Colonic mucosa (tissue), 4 donors: ENCODE measurements around the gene NRP2. TPM values are rescaled to one million over a fixed set of nuclear protein-coding genes. Genes with fewer than 3 reads are reported as not detected.

Experiments
- DNase-seq: peaks from one replicate; pipeline ENCODE4 v3.0.0-alpha.2; 2020
- H3K27ac ChIP-seq: fragments of 200-600 bp; one replicate; pipeline ENCODE4 v1.8.0; 2021
- H3K27me3 ChIP-seq: fragments of 200-600 bp; one replicate; pipeline ENCODE4 v1.8.0; 2021
- H3K36me3 ChIP-seq: fragments of 200-600 bp; one replicate; pipeline ENCODE4 v1.8.0; 2021
- H3K4me1 ChIP-seq: fragments of 200-600 bp; one replicate; pipeline ENCODE4 v1.8.0; 2021; ENCODE audit warnings: mild to moderate bottlenecking
- H3K4me3 ChIP-seq: fragments of 200-600 bp; one replicate; pipeline ENCODE4 v1.8.0; 2021
- H3K9ac ChIP-seq, 2 donors: one replicate each; pipeline ENCODE4 v1.7.0; 2013; ENCODE audit warnings: control low read depth in 2 of 2, low read depth in 2 of 2, low read length in 2 of 2
- H3K9me3 ChIP-seq: fragments of 200-600 bp; one replicate; pipeline ENCODE4 v1.8.0; 2021
- intact Hi-C: fragments of 100-400 bp; cut with DNase I; formaldehyde crosslinking; loops from one replicate; pipeline ENCODE4 v1.14.1; 2022
- total RNA-seq, 2 donors: library from RNA; stranded (reverse); fragmentation: NEBNext Ultra II Directional in 1 of 2; extraction: Animal tissue kit (Norgen Biotek cat#: 25700) in 1 of 2; gene quantifications; one replicate each; pipeline ENCODE4 v1.2.1, GENCODE V29; 2021
- TF ChIP-seq, protein P1 (sequence below): fragments of 200-600 bp; IDR thresholded peaks from one replicate; pipeline ENCODE4 v1.8.0; 2022; ENCODE audit warnings: antibody characterized with exemption, mild to moderate bottlenecking
- donor health status: healthy.
- donor health status: DM: no; HTN: no; CAD: no.
- donor health status: DM: no; HTN: no; CAD: no.

The NRP2 gene
- total RNA-seq, 2 donors from 2014 or later: 5.4 to 25.2 TPM

DNA sequence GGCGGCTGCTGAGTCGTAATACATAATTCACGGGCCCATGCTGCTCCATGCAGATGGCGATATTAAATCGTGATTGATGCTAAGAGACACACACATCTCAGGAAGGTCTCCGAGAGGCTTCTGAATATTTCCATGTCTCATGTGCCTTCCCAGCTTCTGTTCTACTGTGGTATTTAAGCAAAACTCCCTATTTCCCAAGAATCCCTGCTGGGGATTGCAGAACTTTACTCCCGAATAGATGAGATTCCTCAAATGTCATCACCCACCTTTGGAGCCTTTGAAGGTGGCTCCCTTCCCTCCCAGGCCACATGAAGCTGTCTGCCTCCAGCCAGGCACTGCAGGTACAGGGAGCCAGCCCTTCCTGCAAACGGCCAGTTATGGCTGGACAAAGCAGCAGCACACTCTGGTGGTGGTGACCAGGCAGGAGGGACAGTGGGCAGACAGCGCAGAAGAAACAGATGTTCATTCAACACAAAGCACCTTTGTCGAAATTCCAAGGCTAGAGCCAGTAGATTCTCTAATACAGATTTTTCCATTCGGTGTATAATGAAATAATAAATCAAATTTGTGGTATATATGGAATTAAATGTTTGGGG, 14.1 kb downstream of the NRP2 start:
- TF ChIP-seq, protein P1, sequence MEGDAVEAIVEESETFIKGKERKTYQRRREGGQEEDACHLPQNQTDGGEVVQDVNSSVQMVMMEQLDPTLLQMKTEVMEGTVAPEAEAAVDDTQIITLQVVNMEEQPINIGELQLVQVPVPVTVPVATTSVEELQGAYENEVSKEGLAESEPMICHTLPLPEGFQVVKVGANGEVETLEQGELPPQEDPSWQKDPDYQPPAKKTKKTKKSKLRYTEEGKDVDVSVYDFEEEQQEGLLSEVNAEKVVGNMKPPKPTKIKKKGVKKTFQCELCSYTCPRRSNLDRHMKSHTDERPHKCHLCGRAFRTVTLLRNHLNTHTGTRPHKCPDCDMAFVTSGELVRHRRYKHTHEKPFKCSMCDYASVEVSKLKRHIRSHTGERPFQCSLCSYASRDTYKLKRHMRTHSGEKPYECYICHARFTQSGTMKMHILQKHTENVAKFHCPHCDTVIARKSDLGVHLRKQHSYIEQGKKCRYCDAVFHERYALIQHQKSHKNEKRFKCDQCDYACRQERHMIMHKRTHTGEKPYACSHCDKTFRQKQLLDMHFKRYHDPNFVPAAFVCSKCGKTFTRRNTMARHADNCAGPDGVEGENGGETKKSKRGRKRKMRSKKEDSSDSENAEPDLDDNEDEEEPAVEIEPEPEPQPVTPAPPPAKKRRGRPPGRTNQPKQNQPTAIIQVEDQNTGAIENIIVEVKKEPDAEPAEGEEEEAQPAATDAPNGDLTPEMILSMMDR: no peak
- Histone ChIP-seq H3K27me3 (no peaks in the 10 kb centered on the region), H3K27ac (no peak overlapping the region), H3K9ac (no peak overlapping the region), H3K4me3 (no peak overlapping the region), H3K4me1 (no peaks in the 10 kb centered on the region), H3K36me3 (no peaks in the 10 kb centered on the region), H3K9me3 (no peaks in the 10 kb centered on the region)
- no peak for DNase-seq
- intact Hi-C loops: no loop called here

DNA sequence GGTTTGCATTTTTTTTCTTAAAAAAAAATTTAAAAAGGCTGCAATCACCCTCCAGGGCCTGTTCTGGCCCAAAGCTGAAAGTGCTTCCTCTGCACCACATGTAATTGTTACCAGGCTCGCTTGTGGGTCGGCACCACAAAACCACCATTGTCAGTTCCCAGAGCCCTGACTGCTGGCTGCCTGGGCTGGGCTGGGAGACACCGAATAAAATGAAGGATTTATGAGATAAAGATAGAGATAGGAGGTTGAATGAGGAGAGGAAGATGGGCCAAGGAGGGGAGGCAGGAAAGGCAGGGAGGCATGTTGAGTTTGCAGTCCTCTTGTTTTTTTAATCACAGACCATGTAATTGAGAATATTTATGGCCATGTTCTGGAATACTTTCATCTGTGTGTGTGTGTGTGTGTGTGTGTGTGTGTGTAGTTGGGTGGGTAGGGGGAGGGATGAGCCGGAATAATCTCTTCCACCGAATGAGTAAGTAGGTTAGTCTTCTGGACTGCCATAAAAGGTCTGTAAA, 14.7 kb downstream of the NRP2 start:
- Histone ChIP-seq H3K9ac (no peak overlapping the region), H3K27ac (no peak overlapping the region), H3K4me3 (no peak overlapping the region), H3K4me1 (no peaks in the 10 kb centered on the region), H3K27me3 (no peaks in the 10 kb centered on the region), H3K36me3 (no peaks in the 10 kb centered on the region), H3K9me3 (no peaks in the 10 kb centered on the region)
- TF ChIP-seq, protein P1: no peak
- intact Hi-C loops: no loop called here
- no peak for DNase-seq

DNA sequence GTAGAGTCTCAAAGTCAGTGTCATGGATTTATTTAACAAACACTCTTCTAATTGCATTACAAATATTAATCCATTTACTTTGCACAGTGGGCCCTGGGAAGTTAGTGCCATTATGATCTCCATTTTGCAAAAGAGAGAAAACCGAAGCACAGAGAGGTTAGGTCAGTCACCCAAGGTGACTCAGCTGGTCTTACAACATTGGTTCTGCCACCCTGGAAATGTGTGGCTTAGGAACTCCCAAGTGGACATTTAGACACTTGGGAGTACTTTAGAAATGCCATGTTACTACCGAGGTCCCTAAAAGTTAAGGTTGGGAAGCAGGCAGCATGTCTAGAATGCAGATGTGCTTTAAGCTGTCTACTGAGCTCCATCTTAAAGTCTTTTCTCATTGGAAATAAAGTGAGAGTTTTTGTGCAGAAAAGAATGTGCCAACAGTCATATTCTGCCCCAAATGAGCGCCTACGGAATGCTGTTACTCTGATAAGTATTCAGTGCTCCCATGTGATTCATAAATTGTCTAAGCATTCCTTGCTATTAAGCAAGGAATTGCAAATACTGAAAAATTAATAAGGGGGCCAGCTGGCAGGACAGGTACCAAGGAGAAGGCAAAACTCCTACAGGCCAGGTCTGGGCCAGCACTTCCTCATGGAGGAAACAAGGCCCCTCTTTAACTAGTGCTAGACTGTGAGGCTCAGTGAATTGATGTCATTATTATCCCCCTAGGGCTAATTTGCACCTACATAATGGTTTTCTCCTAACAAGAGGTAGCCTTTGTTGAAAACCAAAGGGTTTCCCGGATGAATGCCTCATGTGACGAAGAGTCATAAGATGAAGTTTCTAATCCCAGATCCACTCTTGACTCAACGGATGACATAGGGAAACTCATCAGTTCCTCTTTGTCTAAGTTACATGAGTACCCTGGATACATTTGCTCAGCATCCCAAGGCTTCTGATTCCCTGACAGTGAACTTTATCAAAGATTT, 16.3 kb downstream of the NRP2 start:
- no peaks in the 10 kb centered on the region for H3K36me3 ChIP-seq
- no peak overlapping the region for H3K9ac ChIP-seq
- no peak overlapping the region for H3K4me3 ChIP-seq
- intact Hi-C loops: no loop called here
- H3K9me3 ChIP-seq: no peaks in the 10 kb centered on the region
- TF ChIP-seq, protein P1: no peak
- H3K27ac ChIP-seq: peak overlapping the region; percentile 50
- no peaks in the 10 kb centered on the region for H3K4me1 ChIP-seq
- DNase-seq: no peak
- no peaks in the 10 kb centered on the region for H3K27me3 ChIP-seq

DNA sequence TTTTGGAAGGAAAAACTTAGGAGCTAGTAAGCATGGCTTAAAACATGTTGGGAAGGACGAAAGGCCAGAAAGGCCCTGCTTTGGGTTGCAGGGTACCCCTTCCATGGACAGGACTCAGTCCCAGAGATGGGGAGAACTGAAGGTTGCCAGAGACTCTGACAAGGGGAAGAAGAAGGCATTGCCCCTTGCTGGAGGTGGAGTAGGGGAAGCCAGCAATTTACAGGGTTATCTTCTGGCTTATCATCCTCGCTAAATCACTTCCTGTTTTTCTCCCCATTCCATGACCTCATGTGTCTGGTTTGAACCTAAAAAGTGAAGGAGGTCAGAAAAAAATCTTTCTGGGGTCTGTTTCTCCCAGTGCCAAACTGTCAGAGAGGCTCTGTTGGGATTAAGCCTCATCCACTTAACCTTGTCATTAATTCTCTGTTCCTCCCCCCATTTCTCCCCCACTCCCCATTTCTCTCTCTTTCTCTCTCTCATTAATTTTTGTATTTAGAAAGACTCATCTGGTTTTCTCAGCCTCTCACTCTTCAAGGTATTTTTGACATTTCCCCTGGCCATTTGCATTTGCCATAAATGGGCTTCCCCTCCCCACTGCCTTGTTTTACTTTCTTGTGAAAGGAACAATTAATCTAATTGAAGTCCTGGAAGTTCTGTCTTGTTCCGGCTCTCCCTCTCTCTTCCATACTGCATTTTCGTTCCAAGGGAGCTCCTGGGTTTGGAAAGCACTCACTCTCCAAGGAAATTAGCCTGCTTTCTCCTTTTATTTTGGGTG, 17.4 kb downstream of the NRP2 start:
- no peak for DNase-seq
- intact Hi-C loops: no loop called here
- H3K9ac ChIP-seq: no peak overlapping the region
- peak overlapping the region; percentile 64 for H3K27ac ChIP-seq
- H3K4me3 ChIP-seq: no peak overlapping the region
- no peaks in the 10 kb centered on the region for H3K36me3 ChIP-seq
- TF ChIP-seq, protein P1: no peak
- no peaks in the 10 kb centered on the region for H3K27me3 ChIP-seq
- H3K4me1 ChIP-seq: no peaks in the 10 kb centered on the region
- H3K9me3 ChIP-seq: no peaks in the 10 kb centered on the region
